Mesothelial cell of epicardium (in vitro differentiated cells): ENCODE results near the gene RNF149. TPM values are rescaled to one million over a fixed set of nuclear protein-coding genes. Genes with fewer than 3 reads are reported as not detected.

Experiments
- DNase-seq, 2 experiments: peaks; one replicate each; pipeline ENCODE4 v3.0.0; 2021; ENCODE audit warnings: low spot score in 2 of 2; ENCODE audit not compliant: unreplicated experiment in 2 of 2
- H3K27ac Mint-ChIP-seq: 2 replicates; pipeline ENCODE4 v1.8.0; 2021; ENCODE audit warnings: mixed read lengths
- H3K27me3 Mint-ChIP-seq: 2 replicates; pipeline ENCODE4 v1.8.0; 2021; ENCODE audit warnings: low read depth, mixed read lengths
- H3K36me3 Mint-ChIP-seq: 2 replicates; pipeline ENCODE4 v1.8.0; 2021; ENCODE audit warnings: mixed read lengths
- H3K4me1 Mint-ChIP-seq: 2 replicates; pipeline ENCODE4 v1.8.0; 2021; ENCODE audit warnings: mixed read lengths
- H3K4me3 Mint-ChIP-seq: 2 replicates; pipeline ENCODE4 v1.8.0; 2021; ENCODE audit warnings: mild to moderate bottlenecking, moderate library complexity, mixed read lengths
- H3K9me3 Mint-ChIP-seq: 2 replicates; pipeline ENCODE4 v1.8.0; 2021; ENCODE audit warnings: mixed read lengths
- CTCF ChIP-seq: fragments of 200-600 bp; sonication (generic); IDR thresholded peaks from one replicate; pipeline ENCODE4 v1.5.0; 2021; ENCODE audit warnings: antibody characterized with exemption; ENCODE audit not compliant: unreplicated experiment
- total RNA-seq: library from RNA; stranded (reverse); gene quantifications from 3 replicates; pipeline ENCODE4 v1.2.1, GENCODE V29; 2021

RNF149 gene
- total RNA-seq, 1 donor from 2014 or later = 57.6 TPM

GRCh38 chr2:101262142-101262541, 46.4 kb downstream of the RNF149 start:
- DNase-seq = no peak
- H3K36me3 Mint-ChIP-seq = peaks cover 34% of the 10 kb centered on the region
- H3K9me3 Mint-ChIP-seq = peaks cover 3% of the 10 kb centered on the region
- no peak overlapping the region for H3K27ac Mint-ChIP-seq
- no peaks in the 10 kb centered on the region for H3K4me1 Mint-ChIP-seq
- no peak overlapping the region for H3K4me3 Mint-ChIP-seq
- no peak for TF ChIP-seq CTCF
- H3K27me3 Mint-ChIP-seq = no peaks in the 10 kb centered on the region

GRCh38 chr2:101258804-101259203, 49.7 kb downstream of the RNF149 start:
- peaks cover 3% of the 10 kb centered on the region for H3K9me3 Mint-ChIP-seq
- peaks cover 24% of the 10 kb centered on the region for H3K36me3 Mint-ChIP-seq
- no peaks in the 10 kb centered on the region for H3K27me3 Mint-ChIP-seq
- DNase-seq = no peak
- H3K27ac Mint-ChIP-seq = no peak overlapping the region
- H3K4me3 Mint-ChIP-seq = no peak overlapping the region
- H3K4me1 Mint-ChIP-seq = peaks cover 18% of the 10 kb centered on the region
- TF ChIP-seq CTCF = no peak

GRCh38 chr2:101256316-101256715, 52.2 kb downstream of the RNF149 start:
- no peak overlapping the region for H3K4me3 Mint-ChIP-seq
- DNase-seq = no peak
- no peak overlapping the region for H3K27ac Mint-ChIP-seq
- H3K36me3 Mint-ChIP-seq = peaks cover 16% of the 10 kb centered on the region
- no peak for TF ChIP-seq CTCF
- peaks cover 3% of the 10 kb centered on the region for H3K9me3 Mint-ChIP-seq
- H3K27me3 Mint-ChIP-seq = no peaks in the 10 kb centered on the region
- H3K4me1 Mint-ChIP-seq = peaks cover 27% of the 10 kb centered on the region

GRCh38 chr2:101255501-101255900, 53.0 kb downstream of the RNF149 start:
- no peak for TF ChIP-seq CTCF
- no peak for DNase-seq
- Mint-ChIP-seq H3K36me3 (peaks cover 16% of the 10 kb centered on the region), H3K4me1 (peaks cover 30% of the 10 kb centered on the region), H3K4me3 (no peak overlapping the region), H3K27me3 (no peaks in the 10 kb centered on the region), H3K27ac (peak overlapping the region; percentile 13), H3K9me3 (peaks cover 3% of the 10 kb centered on the region)

GRCh38 chr2:101253703-101254450, 54.6 kb downstream of the RNF149 start:
- Mint-ChIP-seq H3K4me1 (peaks cover 30% of the 10 kb centered on the region), H3K27ac (peak overlapping the region; percentile 94), H3K36me3 (peaks cover 11% of the 10 kb centered on the region), H3K27me3 (no peaks in the 10 kb centered on the region), H3K9me3 (no peaks in the 10 kb centered on the region), H3K4me3 (peak overlapping the region; percentile 90)
- no peak for DNase-seq
- TF ChIP-seq CTCF = no peak
